Spleen (tissue), 11 donors: ENCODE results near the gene CCDC88B. TPM values are rescaled to one million over a fixed set of nuclear protein-coding genes. Genes with fewer than 3 reads are reported as not detected.

Experiments used
- DNase-seq: peaks from one replicate; pipeline ENCODE4 v3.0.0-alpha.2; 2020
- H3K27ac ChIP-seq, 8 donors: fragments of 200-600 bp; sonication (generic) in 7 of 8; 1 replicate in 4 of 8; 2 replicates in 4 of 8; pipeline versions ENCODE4 v1.5.0 to v1.8.0; 2016 to 2021; ENCODE audit warnings: inconsistent platforms in 4 of 8, mild to moderate bottlenecking in 4 of 8, moderate library complexity in 1 of 8
- H3K27me3 ChIP-seq, 7 donors: fragments of 200-600 bp; sonication (generic) in 6 of 7; replicated peaks in 1 of 7; 1 replicate in 4 of 7; 2 replicates in 3 of 7; pipeline versions ENCODE4 v1.5.0 to v1.8.0; 2016 to 2021; ENCODE audit warnings: inconsistent platforms in 3 of 7, mild to moderate bottlenecking in 1 of 7
- H3K36me3 ChIP-seq, 6 donors: fragments of 200-600 bp; sonication (generic) in 5 of 6; 1 replicate in 4 of 6; 2 replicates in 2 of 6; pipeline versions ENCODE4 v1.5.0 to v1.8.0; 2016 to 2021; ENCODE audit warnings: inconsistent platforms in 2 of 6
- H3K4me1 ChIP-seq, 6 donors: fragments of 200-600 bp; sonication (generic) in 5 of 6; 1 replicate in 3 of 6; 2 replicates in 3 of 6; pipeline versions ENCODE4 v1.5.0 to v1.8.0; 2016 to 2021; ENCODE audit warnings: inconsistent platforms in 3 of 6
- H3K4me3 ChIP-seq, 8 donors: fragments of 200-600 bp; sonication (generic) in 7 of 8; 1 replicate in 4 of 8; 2 replicates in 4 of 8; pipeline versions ENCODE4 v1.5.0 to v1.8.0; 2016 to 2021; ENCODE audit warnings: inconsistent platforms in 4 of 8, mild to moderate bottlenecking in 4 of 8, moderate library complexity in 2 of 8
- H3K9me3 ChIP-seq, 8 donors: fragments of 200-600 bp; sonication (generic) in 7 of 8; 1 replicate in 4 of 8; 2 replicates in 4 of 8; pipeline versions ENCODE4 v1.5.0 to v1.8.0; 2016 to 2021; ENCODE audit warnings: inconsistent platforms in 4 of 8
- POLR2A ChIP-seq, 3 donors: fragments of 450-650 bp; IDR thresholded peaks; one replicate each; pipeline ENCODE4 v1.5.1; 2017; ENCODE audit warnings: antibody characterized with exemption in 3 of 3, mild to moderate bottlenecking in 1 of 3
- POLR2AphosphoS5 ChIP-seq, 3 donors: sonication (generic); formaldehyde crosslinking; IDR thresholded peaks; one replicate each; pipeline ENCODE4 v1.5.1; 2017; ENCODE audit warnings: antibody characterized with exemption in 3 of 3
- WGBS, 5 donors: extraction: QIAGEN DNeasy Blood & Tissue Kit in 3 of 5; methylation state at CpG; one replicate each; pipeline versions ENCODE4 v1.1.5 to v1.1.7; 2013 to 2018; 5-methylcytosine and 5-hydroxymethylcytosine counted together
- intact Hi-C: fragments of 100-400 bp; cut with DNase I; formaldehyde crosslinking; loops from one replicate; pipeline ENCODE4 v1.15.0; 2023; ENCODE audit warnings: low total_unique reads
- polyA plus RNA-seq, 3 donors: library from polyadenylated mRNA; stranded (reverse); fragments of 200-250 nt; gene quantifications; one replicate each; pipeline ENCODE4 v1.2.1, GENCODE V29; 2013
- total RNA-seq, 7 donors: library from RNA; depleted of rRNA in 3 of 7; stranded (reverse); fragments of >200 nt in 3 of 7; fragmentation: NEBNext Ultra II Directional in 4 of 7; extraction: Animal tissue kit (Norgen Biotek cat#: 25700) in 4 of 7; gene quantifications; one replicate each; pipeline versions ENCODE4 v1.1.0 to v1.2.1, GENCODE V29; 2016 to 2021
- TF ChIP-seq, protein P1 (sequence below), 11 experiments: fragments of 200-600 bp in 7 of 11; fragments of 450-650 bp in 4 of 11; sonication (generic) in 4 of 11; IDR thresholded peaks in 8 of 11; conservative IDR thresholded peaks in 3 of 11; 1 replicate in 7 of 11; 2 replicates in 4 of 11; pipeline versions ENCODE4 v1.4.0 to v1.8.0; 2016 to 2021; ENCODE audit warnings: antibody characterized with exemption in 11 of 11, inconsistent platforms in 4 of 11, mild to moderate bottlenecking in 1 of 11
- donor health status: healthy with polysubstance abuse.
- donor health status: DM: no; HTN: no; CAD: no; lungs with moderate emphysema.
- donor health status: DM: no; HTN: no; CAD: no.
- donor health status: Bipolar disorder and iron deficiency.
- donor health status: healthy.
- donor health status: DM: no; HTN: no; CAD: no.
- donor health status: DM: yes; HTN: yes; CAD: no.

Gene CCDC88B
- total and polyA plus RNA-seq, 10 donors, result 64.3 to 638 (median 106) TPM

DNA sequence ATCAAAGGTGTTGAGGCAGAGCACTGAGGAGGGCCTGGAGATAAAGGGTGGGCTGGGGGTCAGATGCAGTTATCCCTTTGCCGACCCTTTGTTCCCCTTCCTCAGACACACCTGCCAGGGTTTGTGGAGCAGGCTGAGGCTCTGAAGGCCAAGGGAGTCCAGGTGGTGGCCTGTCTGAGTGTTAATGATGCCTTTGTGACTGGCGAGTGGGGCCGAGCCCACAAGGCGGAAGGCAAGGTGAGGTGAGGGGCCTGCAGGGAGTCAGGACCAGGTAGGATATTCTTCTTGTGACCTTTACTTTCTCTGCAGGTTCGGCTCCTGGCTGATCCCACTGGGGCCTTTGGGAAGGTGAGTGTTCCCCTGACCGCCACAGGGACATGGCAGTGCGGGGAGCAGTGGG is 19.4 kb upstream of the CCDC88B start:
- Histone ChIP-seq H3K4me1 (peaks cover 4 to 56% (median 31%) of the 10 kb centered on the region in 6 donors), H3K27me3 (no peaks in the 10 kb centered on the region), H3K4me3 (no peak overlapping the region), H3K36me3 (peaks cover 0 to 52% (median 25%) of the 10 kb centered on the region in 6 donors), H3K27ac (no peak overlapping the region), H3K9me3 (no peaks in the 10 kb centered on the region)
- no peak for DNase-seq
- TF ChIP-seq POLR2AphosphoS5 (IDR thresholded peaks at IDR 0.05) (no peak), POLR2A (IDR thresholded peaks at IDR 0.05) (no peak)
- TF ChIP-seq, protein P1, sequence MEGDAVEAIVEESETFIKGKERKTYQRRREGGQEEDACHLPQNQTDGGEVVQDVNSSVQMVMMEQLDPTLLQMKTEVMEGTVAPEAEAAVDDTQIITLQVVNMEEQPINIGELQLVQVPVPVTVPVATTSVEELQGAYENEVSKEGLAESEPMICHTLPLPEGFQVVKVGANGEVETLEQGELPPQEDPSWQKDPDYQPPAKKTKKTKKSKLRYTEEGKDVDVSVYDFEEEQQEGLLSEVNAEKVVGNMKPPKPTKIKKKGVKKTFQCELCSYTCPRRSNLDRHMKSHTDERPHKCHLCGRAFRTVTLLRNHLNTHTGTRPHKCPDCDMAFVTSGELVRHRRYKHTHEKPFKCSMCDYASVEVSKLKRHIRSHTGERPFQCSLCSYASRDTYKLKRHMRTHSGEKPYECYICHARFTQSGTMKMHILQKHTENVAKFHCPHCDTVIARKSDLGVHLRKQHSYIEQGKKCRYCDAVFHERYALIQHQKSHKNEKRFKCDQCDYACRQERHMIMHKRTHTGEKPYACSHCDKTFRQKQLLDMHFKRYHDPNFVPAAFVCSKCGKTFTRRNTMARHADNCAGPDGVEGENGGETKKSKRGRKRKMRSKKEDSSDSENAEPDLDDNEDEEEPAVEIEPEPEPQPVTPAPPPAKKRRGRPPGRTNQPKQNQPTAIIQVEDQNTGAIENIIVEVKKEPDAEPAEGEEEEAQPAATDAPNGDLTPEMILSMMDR (IDR thresholded peaks at IDR 0.05 in 8 of 11, conservative IDR thresholded peaks at IDR 0.05 in 3 of 11), result no peak
- intact Hi-C loops, result no loop called here
- WGBS, 5 donors, result 94 to 98% (median 96%) methylated on average over 7 of the region's 7 CpGs

DNA sequence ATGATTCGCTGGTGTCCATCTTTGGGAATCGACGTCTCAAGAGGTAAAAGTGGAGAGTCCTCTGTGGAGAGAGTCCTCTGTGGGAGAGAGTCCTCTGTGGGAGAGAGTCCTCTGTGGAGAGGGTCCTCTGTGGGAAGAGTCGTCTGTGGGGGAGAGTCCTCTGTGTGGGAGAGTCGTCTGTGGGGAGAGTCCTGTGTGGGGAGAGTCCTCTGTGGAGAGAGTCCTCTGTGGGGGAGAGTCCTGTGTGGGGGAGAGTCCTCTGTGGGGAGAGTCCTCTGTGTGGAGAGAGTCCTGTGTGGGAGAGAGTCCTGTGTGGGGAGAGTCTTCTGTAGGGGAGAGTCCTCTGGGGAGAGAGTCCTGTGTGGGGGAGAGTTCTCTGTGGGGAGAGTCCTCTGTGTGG is 19.0 kb upstream of the CCDC88B start:
- Histone ChIP-seq H3K4me3 (no peak overlapping the region), H3K27me3 (no peaks in the 10 kb centered on the region), H3K9me3 (no peaks in the 10 kb centered on the region), H3K4me1 (peaks cover 4 to 52% (median 31%) of the 10 kb centered on the region in 6 donors), H3K27ac (no peak overlapping the region), H3K36me3 (peaks cover 0 to 47% (median 21%) of the 10 kb centered on the region in 6 donors)
- WGBS, 5 donors, result 83 to 94% (median 91%) methylated on average over 5 of the region's 5 CpGs
- TF ChIP-seq POLR2AphosphoS5 (IDR thresholded peaks at IDR 0.05), result no peak
- TF ChIP-seq, protein P1 (IDR thresholded peaks at IDR 0.05 in 8 of 11, conservative IDR thresholded peaks at IDR 0.05 in 3 of 11), result no peak
- no peak for TF ChIP-seq POLR2A (IDR thresholded peaks at IDR 0.05)
- intact Hi-C loops, result no loop called here
- DNase-seq, result no peak

DNA sequence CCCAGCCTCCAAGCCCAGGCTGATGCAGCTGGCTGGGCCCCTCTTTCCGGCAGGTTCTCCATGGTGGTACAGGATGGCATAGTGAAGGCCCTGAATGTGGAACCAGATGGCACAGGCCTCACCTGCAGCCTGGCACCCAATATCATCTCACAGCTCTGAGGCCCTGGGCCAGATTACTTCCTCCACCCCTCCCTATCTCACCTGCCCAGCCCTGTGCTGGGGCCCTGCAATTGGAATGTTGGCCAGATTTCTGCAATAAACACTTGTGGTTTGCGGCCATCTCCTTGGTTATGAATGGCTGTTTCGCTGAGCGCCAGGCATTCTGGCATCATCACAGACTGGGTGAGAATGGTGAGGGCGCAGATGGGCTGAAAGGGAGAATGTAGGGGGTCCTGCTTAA is 18.5 kb upstream of the CCDC88B start:
- no peak for DNase-seq
- Histone ChIP-seq H3K9me3 (no peaks in the 10 kb centered on the region), H3K27ac (no peak overlapping the region), H3K36me3 (peaks cover 0 to 42% (median 18%) of the 10 kb centered on the region in 6 donors), H3K4me1 (peaks cover 4 to 47% (median 28%) of the 10 kb centered on the region in 6 donors), H3K27me3 (no peaks in the 10 kb centered on the region), H3K4me3 (no peak overlapping the region)
- TF ChIP-seq POLR2A (IDR thresholded peaks at IDR 0.05) (no peak), POLR2AphosphoS5 (IDR thresholded peaks at IDR 0.05) (no peak)
- TF ChIP-seq, protein P1 (IDR thresholded peaks at IDR 0.05 in 8 of 11, conservative IDR thresholded peaks at IDR 0.05 in 3 of 11), result no peak
- WGBS, 5 donors, result 91 to 98% (median 95%) methylated on average over 4 to 5 of the region's 5 CpGs
- intact Hi-C loops, result no loop called here

DNA sequence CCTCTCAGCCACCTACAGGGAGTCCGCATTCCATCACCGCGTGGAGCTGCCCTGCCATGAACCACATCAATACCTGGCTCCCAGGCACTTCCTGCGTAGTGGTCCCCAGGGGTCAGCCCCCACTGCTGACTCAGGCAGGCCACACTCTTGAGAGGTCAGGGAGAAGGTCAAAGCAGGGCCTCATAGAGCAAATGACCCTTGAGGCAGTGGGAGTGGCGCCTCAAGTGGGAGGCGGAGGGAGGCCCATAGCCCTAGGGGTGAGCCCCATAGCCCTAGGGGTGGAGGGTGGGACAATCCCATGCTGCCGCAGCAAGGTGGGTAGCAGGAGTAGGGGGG is 17.1 kb upstream of the CCDC88B start:
- peak overlapping the region in 1 of 8 donors; percentile 41 for H3K27ac ChIP-seq

More for the DNA sequence above, 17.1 kb upstream of the CCDC88B start:
- Histone ChIP-seq H3K9me3 (peaks cover 0 to 6% (median 0%) of the 10 kb centered on the region in 8 donors), H3K27me3 (no peaks in the 10 kb centered on the region), H3K4me3 (no peak overlapping the region), H3K36me3 (peaks cover 0 to 42% (median 18%) of the 10 kb centered on the region in 6 donors), H3K4me1 (peaks cover 4 to 40% (median 18%) of the 10 kb centered on the region in 6 donors)
- peak in 2 of 3 donors; percentile 17 to 32 for TF ChIP-seq POLR2AphosphoS5 (IDR thresholded peaks at IDR 0.05)
- TF ChIP-seq, protein P1 (IDR thresholded peaks at IDR 0.05 in 8 of 11, conservative IDR thresholded peaks at IDR 0.05 in 3 of 11), result no peak
- 74 to 92% (median 89%) methylated on average over 6 to 7 of the region's 7 CpGs for WGBS, 5 donors
- no peak for DNase-seq
- intact Hi-C loops, result no loop called here
